ENCODE measurements around the gene CKB. TPM values are rescaled to one million over a fixed set of nuclear protein-coding genes. Genes with fewer than 3 reads are reported as not detected.

CKB gene
- total and polyA plus RNA-seq, 2 donors (not counting 1 experiment from before 2014, with no cell fraction given), result 3.1 to 4.7 TPM

GRCh38 chr14:103544388-103545218, 22.0 kb upstream of the CKB start:
- no peaks in the 10 kb centered on the region for H3K9me3 Mint-ChIP-seq (ENCODE audit: insufficient read depth)
- H3K36me3 ChIP-seq (replicated peaks in 1 of 2; ENCODE audit: control extremely low read depth in 1 of 2, control insufficient read depth in 1 of 2, extremely low read depth in 1 of 2, insufficient read depth in 2 of 2, low read length in 1 of 2), result no peaks in the 10 kb centered on the region
- no peak overlapping the region for H3K4me3 ChIP-seq (ENCODE audit: control extremely low read depth in 1 of 5, extremely low read depth in 1 of 5, insufficient read depth in 1 of 5, low read depth in 2 of 5, low read length in 4 of 5)
- H3K27ac Mint-ChIP-seq, result no peak overlapping the region
- H3K27me3 Mint-ChIP-seq, result no peaks in the 10 kb centered on the region
- H3K4me3 Mint-ChIP-seq, result no peak overlapping the region
- WGBS (ENCODE audit: insufficient coverage), result 90% methylated on average over 34 of the region's 35 CpGs
- H3K9me3 ChIP-seq (ENCODE audit: control extremely low read depth in 1 of 3, control insufficient read depth in 2 of 3, insufficient read depth in 1 of 3, low read length in 2 of 3), result no peaks in the 10 kb centered on the region
- peaks cover 8% of the 10 kb centered on the region for H3K79me2 ChIP-seq (ENCODE audit: control insufficient read depth, insufficient read depth, low read length)
- H4K20me1 ChIP-seq (ENCODE audit: control insufficient read depth, insufficient read depth, low read length, poor library complexity, severe bottlenecking), result peaks cover 19% of the 10 kb centered on the region
- TF ChIP-seq CTCF (IDR thresholded peaks at IDR 0.05) (no peak), EZH2 (IDR thresholded peaks at IDR 0.05; ENCODE audit: borderline replicate concordance, insufficient read depth, low read depth, low read length, poor library complexity, severe bottlenecking) (no peak)
- peaks cover 4% of the 10 kb centered on the region for H3K4me1 Mint-ChIP-seq
- H3K27me3 ChIP-seq (replicated peaks in 1 of 4; ENCODE audit: control extremely low read depth in 1 of 4, control insufficient read depth in 3 of 4, insufficient read depth in 4 of 4, low read length in 3 of 4), result peaks cover 0 to 22% (median 2%) of the 10 kb centered on the region in 4 experiments
- no peak overlapping the region for H2AFZ ChIP-seq (ENCODE audit: insufficient read depth, low read depth, low read length, poor library complexity, severe bottlenecking)
- no peak overlapping the region for H3K4me2 ChIP-seq (replicated peaks; ENCODE audit: low read depth, low read length, poor library complexity, severe bottlenecking)
- intact Hi-C loops (cut with micrococcal nuclease), result loop anchor here (5.0 kb wide), 1 partner anchor 467 kb away; no protein-coding TSS in a partner anchor
- peaks cover 0 to 6% of the 10 kb centered on the region in 2 donors for H3K4me1 ChIP-seq (ENCODE audit: control insufficient read depth in 2 of 2, insufficient read depth in 2 of 2, low read length in 2 of 2)
- ChIA-PET POLR2A (no interaction called here), CTCF (interaction anchor here (1.4 to 9.3 kb wide), 3 partner anchors 15 to 46 kb away, joined by 3 to 128 read pairs (median 33); partner anchors contain the start of gene TRMT61A)
- H3K27ac ChIP-seq (ENCODE audit: low read length in 2 of 2), result no peak overlapping the region
- DNase-seq (no peak), ATAC-seq (ENCODE audit: low read depth) (no peak)
- H3K9ac ChIP-seq (ENCODE audit: low read length), result no peak overlapping the region
